ENCODE results near the gene BPI.

GRCh38 chr20:38386004-38386403 is 82.0 kb downstream of the BPI start:
- no peak for TF ChIP-seq EZH2phosphoT487 (IDR thresholded peaks at IDR 0.05; ENCODE audit: insufficient read depth, low read depth)
- TF ChIP-seq EZH2 (IDR thresholded peaks at IDR 0.05; ENCODE audit: insufficient read depth, poor library complexity, severe bottlenecking), result no peak

Measured in GM23248 (cell line).